H1 (cell line): Measurements from ENCODE around the gene ACTN4. TPM values are rescaled to one million over a fixed set of nuclear protein-coding genes. Genes with fewer than 3 reads are reported as not detected.

ENCODE experiments used
- CTCF ChIA-PET: fragments of 300-600 bp; sonication (Branson Sonifier 250); formaldehyde crosslinking; loops from one replicate; lab custom pipeline; 2021; ENCODE audit not compliant: partially characterized antibody; lab: Charles Lee
- POLR2A ChIA-PET: fragments of 300-600 bp; sonication (Branson Sonifier 250); formaldehyde crosslinking; loops from one replicate; lab custom pipeline; 2021; ENCODE audit warnings: inconsistent platforms; ENCODE audit not compliant: partially characterized antibody; lab: Charles Lee
- DNase-seq, 2 experiments: peaks; one replicate each; pipeline versions ENCODE4 v3.0.0 to v3.0.0-alpha.2; 2010 to 2022; ENCODE audit warnings: low spot score in 2 of 2, low read depth in 1 of 2, mixed read lengths in 1 of 2
- FAIRE-seq: peaks from 2 replicates; lab custom pipeline; 2011; peaks lifted over from hg19 to GRCh38; lab: Jason Lieb, UNC
- H2AFZ ChIP-seq: 2 replicates; pipeline ENCODE4 v1.8.1; 2012; ENCODE audit warnings: low read length, inconsistent platforms
- H2AK5ac ChIP-seq: 2 replicates; pipeline ENCODE4 v1.6.1; 2013; ENCODE audit warnings: low read depth, low read length
- H2BK120ac ChIP-seq: replicated peaks from 2 replicates; pipeline ENCODE3; 2013; ENCODE audit warnings: low read depth, low read length, inconsistent platforms
- H2BK12ac ChIP-seq: 2 replicates; pipeline ENCODE4 v1.6.1; 2013; ENCODE audit warnings: low read depth, low read length
- H2BK15ac ChIP-seq: 2 replicates; pipeline ENCODE4 v1.6.1; 2013; ENCODE audit warnings: low read length
- H2BK20ac ChIP-seq: 2 replicates; pipeline ENCODE4 v1.6.1; 2013; ENCODE audit warnings: low read length
- H2BK5ac ChIP-seq: 2 replicates; pipeline ENCODE4 v1.6.1; 2013; ENCODE audit warnings: low read depth, low read length
- H3K14ac ChIP-seq: 2 replicates; pipeline ENCODE4 v1.6.1; 2013; ENCODE audit warnings: inconsistent platforms; ENCODE audit not compliant: insufficient read length
- H3K18ac ChIP-seq: 2 replicates; pipeline ENCODE4 v1.6.1; 2013; ENCODE audit warnings: low read length; ENCODE audit errors: extremely low read depth
- H3K23ac ChIP-seq: 2 replicates; pipeline ENCODE4 v1.6.1; 2013; ENCODE audit warnings: inconsistent platforms; ENCODE audit not compliant: insufficient read length
- H3K23me2 ChIP-seq: 2 replicates; pipeline ENCODE4 v1.6.1; 2013; ENCODE audit warnings: low read depth, low read length
- H3K27ac ChIP-seq: 2 replicates; pipeline ENCODE4 v1.6.1; 2011; ENCODE audit warnings: low read depth, low read length, inconsistent platforms
- H3K27me3 ChIP-seq, 4 experiments: replicated peaks in 1 of 4; 1 replicate in 1 of 4; 2 replicates in 3 of 4; pipeline versions ENCODE4 v1.6.1 to v1.8.1; 2011 to 2013; ENCODE audit warnings: low read length in 3 of 4, mild to moderate bottlenecking in 3 of 4, inconsistent platforms in 2 of 4, mixed read lengths in 2 of 4, moderate library complexity in 1 of 4; ENCODE audit not compliant: control insufficient read depth in 3 of 4, insufficient read depth in 3 of 4; ENCODE audit errors: extremely low read depth in 1 of 4
- H3K36me3 ChIP-seq, 4 experiments: 2 replicates each; pipeline versions ENCODE4 v1.6.1 to v1.8.1; 2011 to 2013; ENCODE audit warnings: mild to moderate bottlenecking in 4 of 4, low read length in 3 of 4, moderate library complexity in 2 of 4, control low read depth in 1 of 4, inconsistent platforms in 1 of 4; ENCODE audit not compliant: insufficient read depth in 4 of 4, control insufficient read depth in 2 of 4
- H3K4ac ChIP-seq: replicated peaks from 2 replicates; pipeline ENCODE3; 2013; ENCODE audit warnings: low read length, low read depth, mixed read lengths, inconsistent platforms; ENCODE audit not compliant: insufficient read length
- H3K4me1 ChIP-seq, 4 experiments: replicated peaks in 1 of 4; 1 replicate in 1 of 4; 2 replicates in 3 of 4; pipeline versions ENCODE4 v1.6.1 to v1.8.1; 2011 to 2013; ENCODE audit warnings: low read length in 3 of 4, inconsistent platforms in 2 of 4, mixed read lengths in 1 of 4; ENCODE audit not compliant: insufficient read depth in 4 of 4, control insufficient read depth in 3 of 4
- H3K4me2 ChIP-seq, 2 experiments: 2 replicates each; pipeline versions ENCODE4 v1.6.1 to v1.8.1; 2011 to 2013; ENCODE audit warnings: low read depth in 2 of 2, low read length in 2 of 2, control low read depth in 1 of 2, inconsistent platforms in 1 of 2, mild to moderate bottlenecking in 1 of 2; ENCODE audit not compliant: insufficient read depth in 1 of 2
- H3K4me3 ChIP-seq, 4 experiments: fragments of 200-600, 300-600 bp in 1 of 4; sonication (generic), shearing (Covaris generic), sonication (Bioruptor Twin) in 1 of 4; 2 replicates each; pipeline versions ENCODE4 v1.5.1 to v1.8.1; 2011 to 2016; ENCODE audit warnings: low read length in 4 of 4, low read depth in 3 of 4, control low read depth in 2 of 4, inconsistent platforms in 2 of 4, mild to moderate bottlenecking in 2 of 4, mixed read lengths in 1 of 4, moderate library complexity in 1 of 4; ENCODE audit not compliant: insufficient read depth in 2 of 4; ENCODE audit errors: extremely low read depth in 1 of 4
- H3K56ac ChIP-seq: replicated peaks from 2 replicates; pipeline ENCODE3; 2013; ENCODE audit warnings: low read depth, mild to moderate bottlenecking, mixed read lengths, low read length, inconsistent platforms; ENCODE audit not compliant: insufficient read length
- H3K79me1 ChIP-seq: 2 replicates; pipeline ENCODE4 v1.6.1; 2013; ENCODE audit warnings: low read depth, low read length, control low read depth
- H3K79me2 ChIP-seq, 2 experiments: 2 replicates each; pipeline versions ENCODE4 v1.6.1 to v1.8.1; 2012 to 2013; ENCODE audit warnings: low read length in 2 of 2, mild to moderate bottlenecking in 2 of 2, inconsistent platforms in 1 of 2; ENCODE audit not compliant: insufficient read depth in 2 of 2, control insufficient read depth in 1 of 2
- H3K9ac ChIP-seq, 4 experiments: replicated peaks in 1 of 4; 1 replicate in 1 of 4; 2 replicates in 3 of 4; pipeline versions ENCODE4 v1.6.1 to v1.8.1; 2011 to 2013; ENCODE audit warnings: low read depth in 3 of 4, low read length in 3 of 4, control low read depth in 2 of 4, mild to moderate bottlenecking in 2 of 4, moderate library complexity in 2 of 4, inconsistent platforms in 1 of 4; ENCODE audit errors: extremely low read depth in 1 of 4
- H3K9me3 ChIP-seq, 2 experiments: 2 replicates each; pipeline versions ENCODE4 v1.6.1 to v1.8.1; 2012 to 2013; ENCODE audit warnings: mild to moderate bottlenecking in 2 of 2, moderate library complexity in 2 of 2, control low read depth in 1 of 2, inconsistent platforms in 1 of 2, low read depth in 1 of 2, low read length in 1 of 2, mixed read lengths in 1 of 2; ENCODE audit not compliant: insufficient read depth in 2 of 2
- H4K20me1 ChIP-seq, 2 experiments: replicated peaks in 1 of 2; 2 replicates each; pipeline versions ENCODE3 to v1.8.1; 2011 to 2013; ENCODE audit warnings: inconsistent platforms in 2 of 2, low read length in 2 of 2, mild to moderate bottlenecking in 1 of 2; ENCODE audit not compliant: insufficient read depth in 2 of 2, control insufficient read depth in 1 of 2
- H4K5ac ChIP-seq: 2 replicates; pipeline ENCODE4 v1.6.1; 2013; ENCODE audit warnings: low read length, low read depth, mixed read lengths, inconsistent platforms; ENCODE audit not compliant: insufficient read length
- H4K8ac ChIP-seq: 2 replicates; pipeline ENCODE4 v1.8.0; 2013; ENCODE audit warnings: mild to moderate bottlenecking, moderate library complexity, low read length, inconsistent platforms; ENCODE audit not compliant: insufficient read depth; ENCODE audit errors: extremely low read depth
- H4K91ac ChIP-seq: replicated peaks from 2 replicates; pipeline ENCODE3; 2013; ENCODE audit warnings: low read length, mixed read lengths, inconsistent platforms; ENCODE audit not compliant: insufficient read length
- HDAC2 ChIP-seq, 2 experiments: fragments of 300-600 bp in 1 of 2; sonication (generic) in 1 of 2; IDR thresholded peaks; 2 replicates each; pipeline ENCODE4 v1.6.1; 2011 to 2012; ENCODE audit warnings: low read depth in 2 of 2, low read length in 2 of 2, mild to moderate bottlenecking in 2 of 2, moderate library complexity in 2 of 2, borderline replicate concordance in 1 of 2, inconsistent platforms in 1 of 2
- HDAC6 ChIP-seq: IDR thresholded peaks from one replicate; pipeline ENCODE4 v1.7.1; 2012; ENCODE audit warnings: low read depth, mild to moderate bottlenecking, inconsistent platforms, low read length, moderate library complexity
- POLR2A ChIP-seq, 2 experiments: IDR thresholded peaks; 1 replicate in 1 of 2; 2 replicates in 1 of 2; pipeline ENCODE4 v1.6.1; 2011; ENCODE audit warnings: low read depth in 2 of 2, low read length in 2 of 2, mild to moderate bottlenecking in 2 of 2; ENCODE audit errors: control extremely low read depth in 1 of 2
- WGBS, 2 experiments: shearing (Covaris generic) in 1 of 2; methylation state at CpG; one replicate each; pipeline versions ENCODE4 v1.1.6 to v1.1.7; 2013 to 2015; ENCODE audit warnings: low lambda C conversion rate in 2 of 2, mixed read lengths in 2 of 2, inconsistent platforms in 1 of 2, low coverage in 1 of 2, missing lambda C conversion rate in 1 of 2; ENCODE audit not compliant: insufficient replicate concordance in 2 of 2, insufficient coverage in 1 of 2, insufficient read length in 1 of 2; ENCODE audit errors: extremely low coverage in 1 of 2, missing lambda C conversion rate in 1 of 2; 5-methylcytosine and 5-hydroxymethylcytosine counted together
- polyA plus RNA-seq, 7 experiments: library from polyadenylated mRNA; depleted of rRNA in 3 of 7; stranded (reverse) in 5 of 7; unstranded in 2 of 7; fragments of >200 nt in 5 of 7; fragments of 200-250 nt in 2 of 7; gene quantifications; 1 replicate in 5 of 7; 2 replicates in 1 of 7; 4 replicates in 1 of 7; pipeline versions ENCODE4 v1.2.1 to v1.2.3, GENCODE V29; 2011 to 2013; ENCODE audit warnings: missing spikeins in 2 of 7, mixed read lengths in 2 of 7
- total RNA-seq: library from RNA; stranded (reverse); fragmentation: NEBNext Ultra II Directional; extraction: Animal tissue kit (Norgen Biotek cat#: 25700); gene quantifications from 2 replicates; pipeline ENCODE4 v1.2.1, GENCODE V29; 2021
- TF ChIP-seq, protein P1 (sequence below), 3 experiments: IDR thresholded peaks; 1 replicate in 2 of 3; 2 replicates in 1 of 3; pipeline versions ENCODE4 v1.5.1 to v1.6.1; 2011; ENCODE audit warnings: low read length in 3 of 3, mild to moderate bottlenecking in 3 of 3, inconsistent platforms in 2 of 3, low read depth in 1 of 3, moderate library complexity in 1 of 3; ENCODE audit not compliant: insufficient read depth in 1 of 3; ENCODE audit errors: control extremely low read depth in 1 of 3

ACTN4 gene
- total and polyA plus RNA-seq, 2 of the 8 experiments (the other 6 are each of a cell fraction or from before 2014, with no cell fraction given), result 211 to 520 TPM

DNA sequence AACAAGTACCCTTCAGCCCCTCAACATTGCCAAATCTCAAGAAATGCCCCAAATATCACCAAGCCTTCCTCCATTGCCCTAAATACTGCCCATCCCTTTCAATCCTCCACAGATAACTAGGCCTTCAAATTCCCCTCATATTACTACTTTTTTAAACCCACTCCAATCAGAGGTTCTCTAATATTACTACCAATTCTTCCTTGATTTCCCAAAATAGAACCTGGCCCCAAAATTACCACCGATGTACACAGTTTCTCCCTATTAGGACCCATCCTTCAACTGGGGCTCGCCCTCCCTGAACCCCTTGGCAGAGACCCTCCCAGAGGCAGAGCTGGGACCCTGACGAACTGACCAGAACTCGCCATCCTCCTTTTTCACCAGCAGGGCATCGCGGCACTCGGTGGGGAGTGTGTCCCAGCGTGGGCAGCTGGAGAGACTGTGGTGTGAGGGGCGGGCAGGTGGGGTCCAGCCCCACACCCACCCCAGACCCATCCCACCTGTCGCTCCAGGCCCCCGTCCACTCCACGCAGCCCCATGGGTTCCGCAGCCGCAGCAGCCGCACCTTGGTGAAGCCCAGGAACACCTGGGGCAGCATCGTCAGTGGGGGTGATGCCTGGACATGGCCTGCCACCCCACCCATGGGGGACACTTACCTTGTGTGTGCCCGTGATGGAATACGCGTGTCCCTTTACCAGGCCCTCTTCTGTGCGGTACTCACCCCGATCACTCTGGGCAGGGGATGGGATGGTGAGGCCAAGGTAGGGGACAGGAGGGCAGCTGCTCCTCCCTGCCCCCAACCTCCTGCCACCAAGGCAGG is 90.7 kb downstream of the ACTN4 start:
- H2BK5ac ChIP-seq, result no peak overlapping the region
- no peak overlapping the region for H4K8ac ChIP-seq
- TF ChIP-seq, protein P1, sequence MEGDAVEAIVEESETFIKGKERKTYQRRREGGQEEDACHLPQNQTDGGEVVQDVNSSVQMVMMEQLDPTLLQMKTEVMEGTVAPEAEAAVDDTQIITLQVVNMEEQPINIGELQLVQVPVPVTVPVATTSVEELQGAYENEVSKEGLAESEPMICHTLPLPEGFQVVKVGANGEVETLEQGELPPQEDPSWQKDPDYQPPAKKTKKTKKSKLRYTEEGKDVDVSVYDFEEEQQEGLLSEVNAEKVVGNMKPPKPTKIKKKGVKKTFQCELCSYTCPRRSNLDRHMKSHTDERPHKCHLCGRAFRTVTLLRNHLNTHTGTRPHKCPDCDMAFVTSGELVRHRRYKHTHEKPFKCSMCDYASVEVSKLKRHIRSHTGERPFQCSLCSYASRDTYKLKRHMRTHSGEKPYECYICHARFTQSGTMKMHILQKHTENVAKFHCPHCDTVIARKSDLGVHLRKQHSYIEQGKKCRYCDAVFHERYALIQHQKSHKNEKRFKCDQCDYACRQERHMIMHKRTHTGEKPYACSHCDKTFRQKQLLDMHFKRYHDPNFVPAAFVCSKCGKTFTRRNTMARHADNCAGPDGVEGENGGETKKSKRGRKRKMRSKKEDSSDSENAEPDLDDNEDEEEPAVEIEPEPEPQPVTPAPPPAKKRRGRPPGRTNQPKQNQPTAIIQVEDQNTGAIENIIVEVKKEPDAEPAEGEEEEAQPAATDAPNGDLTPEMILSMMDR (IDR thresholded peaks at IDR 0.05; ENCODE audit: control extremely low read depth in 1 of 3, insufficient read depth in 1 of 3, low read depth in 1 of 3, low read length in 3 of 3), result peak in 1 of 3 experiments; percentile 36; a peak in 1 of 4 replicates
- TF ChIP-seq HDAC6, result no peak
- no peak for TF ChIP-seq POLR2A (IDR thresholded peaks at IDR 0.05; ENCODE audit: control extremely low read depth in 1 of 2, low read depth in 2 of 2, low read length in 2 of 2)
- TF ChIP-seq HDAC2 (IDR thresholded peaks at IDR 0.05; ENCODE audit: borderline replicate concordance in 1 of 2, low read depth in 2 of 2, low read length in 2 of 2), result no peak
- DNase-seq (no peak), FAIRE-seq (no peak)
- no peak overlapping the region for H2BK120ac ChIP-seq
- H4K20me1 ChIP-seq, result peaks cover 0 to 3% of the 10 kb centered on the region in 2 experiments
- H2BK20ac ChIP-seq, result peak overlapping the region; percentile 61; the same call in 1 of the 2 replicates
- H3K4ac ChIP-seq, result no peak overlapping the region
- POLR2A ChIA-PET, result interaction anchor here (0.8 to 1.6 kb wide), 3 partner anchors 31 to 103 kb away, joined by 3 to 4 read pairs (median 3); partner anchors contain the start of gene ECH1
- no peak overlapping the region for H3K27ac ChIP-seq
- H2BK15ac ChIP-seq, result no peak overlapping the region
- no peak overlapping the region for H3K9ac ChIP-seq
- peaks cover 0 to 15% (median 10%) of the 10 kb centered on the region in 4 experiments; a peak in 6 of 7 replicates for H3K4me1 ChIP-seq
- no peak overlapping the region for H2AFZ ChIP-seq
- H3K18ac ChIP-seq, result no peak overlapping the region; the same call in none of the 2 replicates
- peaks cover 2% of the 10 kb centered on the region for H3K79me1 ChIP-seq
- no peaks in the 10 kb centered on the region for H3K79me2 ChIP-seq
- H3K23ac ChIP-seq, result no peak overlapping the region
- no peak overlapping the region for H4K91ac ChIP-seq
- H4K5ac ChIP-seq, result no peak overlapping the region
- no peak overlapping the region for H3K4me3 ChIP-seq
- 89% methylated on average over 15 of the region's 21 CpGs; no CpG with 5 or more reads in 1 of the 2 experiments for WGBS, 2 experiments
- no peaks in the 10 kb centered on the region for H3K36me3 ChIP-seq
- no peak overlapping the region; the same call in 1 of the 2 replicates for H2BK12ac ChIP-seq
- CTCF ChIA-PET, result interaction anchor here (0.6 to 3.4 kb wide), 7 partner anchors 31 to 204 kb away, joined by 3 to 14 read pairs (median 4); no protein-coding TSS in a partner anchor
- H2AK5ac ChIP-seq, result peak overlapping the region; percentile 46; the same call in 1 of the 2 replicates
- no peak overlapping the region for H3K14ac ChIP-seq
- H3K4me2 ChIP-seq, result no peak overlapping the region; a peak in 1 of 4 replicates
- peaks cover 4 to 16% (median 13%) of the 10 kb centered on the region in 4 experiments for H3K27me3 ChIP-seq
- peaks cover 10% of the 10 kb centered on the region; the same call in 1 of the 2 replicates for H3K23me2 ChIP-seq
- H3K9me3 ChIP-seq, result peaks cover 0 to 3% of the 10 kb centered on the region in 2 experiments; a peak in 1 of 4 replicates
- no peak overlapping the region for H3K56ac ChIP-seq
